Duodenal mucosa (tissue), 2 donors: ENCODE measurements around the gene NUMB.

Experiments used
- H3K27ac ChIP-seq: one replicate; pipeline ENCODE4 v1.7.0; 2013; ENCODE audit warnings: low read depth, low read length
- H3K27me3 ChIP-seq, 2 donors: one replicate each; pipeline ENCODE4 v1.7.0; 2013; ENCODE audit warnings: low read length in 2 of 2, control low read depth in 1 of 2; ENCODE audit not compliant: insufficient read depth in 2 of 2, control insufficient read depth in 1 of 2
- H3K36me3 ChIP-seq, 2 donors: one replicate each; pipeline ENCODE4 v1.7.0; 2013; ENCODE audit warnings: low read length in 2 of 2, control low read depth in 1 of 2; ENCODE audit not compliant: insufficient read depth in 2 of 2, control insufficient read depth in 1 of 2
- H3K4me1 ChIP-seq, 2 donors: one replicate each; pipeline ENCODE4 v1.7.0; 2013; ENCODE audit warnings: low read length in 2 of 2, control low read depth in 1 of 2; ENCODE audit not compliant: insufficient read depth in 2 of 2, control insufficient read depth in 1 of 2
- H3K4me3 ChIP-seq, 2 donors: one replicate each; pipeline ENCODE4 v1.7.0; 2013; ENCODE audit warnings: low read length in 2 of 2, low read depth in 1 of 2
- H3K9ac ChIP-seq, 2 donors: one replicate each; pipeline ENCODE4 v1.7.0; 2013; ENCODE audit warnings: low read length in 2 of 2, low read depth in 1 of 2
- H3K9me3 ChIP-seq, 2 donors: one replicate each; pipeline ENCODE4 v1.7.0; 2013; ENCODE audit warnings: low read length in 2 of 2, control low read depth in 1 of 2; ENCODE audit not compliant: control insufficient read depth in 1 of 2

NUMB gene

DNA sequence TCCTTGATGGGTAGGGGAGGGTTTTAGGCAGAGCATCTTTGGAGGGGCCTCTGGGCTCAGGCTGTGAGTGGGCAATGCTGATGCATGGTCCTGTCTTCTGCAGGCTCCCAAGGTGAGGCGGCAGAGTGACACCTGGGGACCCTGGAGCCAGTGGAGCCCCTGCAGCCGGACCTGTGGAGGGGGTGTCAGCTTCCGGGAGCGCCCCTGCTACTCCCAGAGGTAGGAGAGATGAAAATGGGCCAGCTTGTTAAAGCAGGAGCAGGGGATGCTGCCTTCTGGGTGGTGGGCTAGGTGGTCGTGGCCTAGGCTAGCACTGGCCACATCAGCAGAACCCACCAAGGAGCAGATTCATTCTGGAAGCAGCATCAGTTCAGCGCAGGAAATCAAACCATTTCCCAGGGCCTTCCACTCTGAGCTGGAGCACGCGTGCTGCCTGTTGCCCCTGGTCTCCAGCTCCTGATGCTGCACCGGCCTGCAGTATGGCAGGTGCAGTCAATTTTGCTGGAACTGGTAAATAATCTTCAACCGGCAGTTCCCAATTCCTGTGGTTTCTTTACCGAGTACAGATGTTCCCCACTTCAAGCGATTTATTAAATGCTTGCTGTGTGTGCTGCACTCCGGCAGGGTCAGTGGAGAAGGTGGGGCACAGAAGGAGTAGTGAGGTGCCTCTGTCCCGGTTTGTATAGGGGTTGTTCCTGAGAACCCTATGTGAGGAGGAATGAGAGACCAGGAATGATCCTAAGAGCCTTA is 213.6 kb downstream of the NUMB start:
- Histone ChIP-seq H3K36me3 (no peaks in the 10 kb centered on the region), H3K4me1 (peaks cover 0 to 4% of the 10 kb centered on the region in 2 donors), H3K9ac (no peak overlapping the region), H3K27me3 (peaks cover 0 to 5% of the 10 kb centered on the region in 2 donors), H3K4me3 (no peak overlapping the region), H3K27ac (no peak overlapping the region), H3K9me3 (no peaks in the 10 kb centered on the region)

DNA sequence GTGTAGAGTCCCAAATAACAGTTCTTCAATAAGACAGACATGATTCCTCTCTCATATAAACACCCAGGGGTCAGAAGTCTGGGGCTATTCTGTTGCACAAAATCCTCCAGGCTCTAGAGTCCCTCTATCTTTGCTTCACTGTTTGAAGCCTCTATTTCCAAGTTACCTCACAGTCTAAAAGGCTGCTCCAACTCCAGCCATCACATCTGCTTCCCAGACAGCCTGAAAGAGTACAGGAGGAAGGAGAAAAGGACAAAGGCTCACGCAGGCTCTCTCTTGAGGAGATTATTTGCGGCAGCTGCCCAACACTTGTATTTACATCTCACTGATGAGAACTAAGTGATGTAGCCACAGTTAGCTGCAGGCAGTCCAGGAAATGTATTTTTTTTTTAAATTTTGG is 214.6 kb downstream of the NUMB start:
- peaks cover 7 to 8% of the 10 kb centered on the region in 2 donors for H3K4me1 ChIP-seq

DNA sequence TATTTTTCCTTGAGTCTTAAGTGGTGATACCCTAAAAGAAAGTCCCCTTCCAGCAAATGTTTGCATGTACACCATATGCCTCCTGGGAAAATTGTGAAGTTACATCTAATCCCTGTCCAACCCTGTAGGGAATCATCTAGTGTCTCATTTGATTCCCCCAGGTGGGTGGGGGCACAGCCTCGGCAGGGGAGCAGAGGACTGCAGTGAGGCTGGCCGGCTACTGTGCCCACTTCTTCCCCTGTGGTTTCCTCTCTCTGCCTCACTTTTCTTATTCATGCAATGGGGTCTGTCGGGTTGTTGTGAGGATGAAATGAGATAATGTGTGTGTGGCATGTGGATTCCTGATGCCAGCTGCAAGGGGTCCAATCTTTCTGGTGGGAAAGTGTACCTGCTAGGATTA is 215.0 kb downstream of the NUMB start:
- H3K27ac ChIP-seq: no peak overlapping the region
- H3K36me3 ChIP-seq: no peaks in the 10 kb centered on the region
- no peaks in the 10 kb centered on the region for H3K9me3 ChIP-seq
- H3K4me1 ChIP-seq: peaks cover 10 to 11% of the 10 kb centered on the region in 2 donors
- H3K27me3 ChIP-seq: peaks cover 10 to 12% of the 10 kb centered on the region in 2 donors
- no peak overlapping the region for H3K4me3 ChIP-seq
- no peak overlapping the region for H3K9ac ChIP-seq

More for the DNA sequence above, 214.6 kb downstream of the NUMB start:
- Histone ChIP-seq H3K36me3 (no peaks in the 10 kb centered on the region), H3K9ac (no peak overlapping the region), H3K4me3 (no peak overlapping the region), H3K9me3 (no peaks in the 10 kb centered on the region), H3K27me3 (peaks cover 9% of the 10 kb centered on the region in 2 donors), H3K27ac (no peak overlapping the region)

DNA sequence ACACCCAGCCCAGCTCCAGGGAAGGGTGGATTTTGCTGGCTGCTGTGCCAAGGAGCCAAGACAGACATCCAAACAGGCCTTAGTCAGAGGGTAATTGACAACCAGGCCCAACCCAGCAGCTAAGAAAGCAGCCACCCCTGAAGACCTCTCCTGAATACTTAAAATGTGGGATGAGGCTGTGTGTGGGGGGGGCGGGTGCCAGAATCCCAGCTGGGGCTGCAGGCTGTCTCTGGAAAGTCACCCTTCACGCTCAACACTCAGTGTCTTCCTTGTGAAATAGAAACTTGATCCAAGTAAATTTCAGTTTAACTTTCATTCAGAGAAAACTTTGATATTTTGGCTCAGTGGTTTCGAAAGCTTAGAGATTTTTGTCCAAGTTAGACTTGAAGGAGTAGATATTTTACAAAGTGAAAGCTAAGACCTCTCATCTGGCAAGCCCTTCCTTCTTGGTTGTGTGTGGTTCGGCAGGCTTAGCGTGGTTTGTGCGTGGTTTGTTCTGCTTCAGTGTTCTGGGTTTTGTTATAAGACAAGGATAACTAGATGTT is 215.9 kb downstream of the NUMB start:
- H3K27ac ChIP-seq: no peak overlapping the region
- H3K9me3 ChIP-seq: no peaks in the 10 kb centered on the region
- peak overlapping the region in 1 of 2 donors; percentile 20 for H3K4me3 ChIP-seq
- H3K9ac ChIP-seq: no peak overlapping the region
- H3K4me1 ChIP-seq: peaks cover 12 to 13% of the 10 kb centered on the region in 2 donors
- peaks cover 10 to 17% of the 10 kb centered on the region in 2 donors for H3K27me3 ChIP-seq
- no peaks in the 10 kb centered on the region for H3K36me3 ChIP-seq

DNA sequence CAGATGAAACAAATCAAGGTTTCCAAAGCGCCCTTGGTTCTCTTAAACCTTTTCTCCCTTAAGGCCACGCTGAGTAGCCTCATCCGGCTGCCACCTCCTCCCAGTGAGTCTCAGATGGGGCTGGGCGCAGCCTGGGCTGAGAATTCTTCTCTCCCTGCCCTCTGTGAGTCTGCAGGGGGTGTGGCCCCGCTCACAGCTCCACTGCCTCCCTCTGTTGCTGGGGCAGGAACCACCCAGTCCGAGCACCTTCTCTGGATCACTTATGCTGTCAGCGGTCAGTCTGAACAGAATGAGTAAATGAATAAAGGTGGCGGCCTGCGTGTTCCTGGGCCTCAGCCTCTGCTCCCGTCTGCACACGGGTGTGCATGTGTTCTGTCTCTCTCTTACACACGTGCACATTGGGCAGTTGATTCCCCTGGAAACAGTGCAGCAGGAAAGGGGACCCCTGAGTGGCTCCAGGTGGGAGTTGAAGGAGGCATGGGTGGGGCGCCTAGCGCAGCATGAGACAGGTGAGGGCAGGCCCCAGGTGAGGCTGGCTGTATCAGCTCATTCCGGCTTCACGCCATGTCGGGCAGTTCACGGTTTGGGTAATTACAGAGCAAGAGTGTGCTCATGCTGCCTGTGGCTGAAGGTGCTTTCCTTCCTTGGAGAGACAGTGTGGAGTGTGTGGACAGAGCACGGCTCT is 216.7 kb downstream of the NUMB start:
- Histone ChIP-seq H3K9me3 (no peaks in the 10 kb centered on the region), H3K27me3 (peaks cover 10 to 23% of the 10 kb centered on the region in 2 donors), H3K27ac (no peak overlapping the region), H3K4me3 (no peak overlapping the region), H3K9ac (no peak overlapping the region), H3K36me3 (no peaks in the 10 kb centered on the region), H3K4me1 (peaks cover 13 to 16% of the 10 kb centered on the region in 2 donors)

DNA sequence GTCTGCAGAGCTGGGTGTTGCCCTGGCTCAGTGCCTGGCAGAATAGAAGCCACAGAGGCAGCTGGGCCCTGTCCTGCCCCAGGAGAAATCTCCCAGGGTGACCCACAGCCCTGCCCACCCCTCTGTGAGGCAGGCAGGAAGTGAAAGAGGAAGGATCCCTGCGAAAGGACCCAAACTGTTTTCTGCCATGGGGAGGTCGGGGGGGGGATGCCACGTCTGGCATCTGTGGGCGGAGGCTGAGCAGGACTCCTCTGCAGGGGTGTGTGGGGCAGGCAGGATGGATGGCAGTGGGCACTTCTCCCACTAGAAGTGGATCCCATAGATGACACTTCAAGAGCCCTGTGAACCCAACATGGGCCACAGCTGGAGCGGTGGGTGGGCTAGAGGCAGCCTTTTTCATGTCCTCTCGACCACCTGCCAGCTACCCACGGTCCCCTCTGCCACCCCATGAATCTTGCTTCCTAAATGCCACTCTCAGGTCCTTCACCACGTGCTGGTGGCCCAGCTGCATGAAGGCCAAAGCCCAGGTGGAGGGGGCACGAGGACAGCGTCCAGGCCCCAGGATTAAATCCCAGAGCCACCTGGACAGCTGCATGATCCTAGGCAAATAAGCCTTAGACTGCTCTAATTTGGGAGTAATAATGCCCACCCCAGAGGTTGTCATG is 217.4 kb downstream of the NUMB start:
- Histone ChIP-seq H3K4me3 (no peak overlapping the region), H3K36me3 (no peaks in the 10 kb centered on the region), H3K9me3 (no peaks in the 10 kb centered on the region), H3K27me3 (peaks cover 10 to 23% of the 10 kb centered on the region in 2 donors), H3K4me1 (peaks cover 16 to 19% of the 10 kb centered on the region in 2 donors), H3K9ac (no peak overlapping the region), H3K27ac (no peak overlapping the region)

DNA sequence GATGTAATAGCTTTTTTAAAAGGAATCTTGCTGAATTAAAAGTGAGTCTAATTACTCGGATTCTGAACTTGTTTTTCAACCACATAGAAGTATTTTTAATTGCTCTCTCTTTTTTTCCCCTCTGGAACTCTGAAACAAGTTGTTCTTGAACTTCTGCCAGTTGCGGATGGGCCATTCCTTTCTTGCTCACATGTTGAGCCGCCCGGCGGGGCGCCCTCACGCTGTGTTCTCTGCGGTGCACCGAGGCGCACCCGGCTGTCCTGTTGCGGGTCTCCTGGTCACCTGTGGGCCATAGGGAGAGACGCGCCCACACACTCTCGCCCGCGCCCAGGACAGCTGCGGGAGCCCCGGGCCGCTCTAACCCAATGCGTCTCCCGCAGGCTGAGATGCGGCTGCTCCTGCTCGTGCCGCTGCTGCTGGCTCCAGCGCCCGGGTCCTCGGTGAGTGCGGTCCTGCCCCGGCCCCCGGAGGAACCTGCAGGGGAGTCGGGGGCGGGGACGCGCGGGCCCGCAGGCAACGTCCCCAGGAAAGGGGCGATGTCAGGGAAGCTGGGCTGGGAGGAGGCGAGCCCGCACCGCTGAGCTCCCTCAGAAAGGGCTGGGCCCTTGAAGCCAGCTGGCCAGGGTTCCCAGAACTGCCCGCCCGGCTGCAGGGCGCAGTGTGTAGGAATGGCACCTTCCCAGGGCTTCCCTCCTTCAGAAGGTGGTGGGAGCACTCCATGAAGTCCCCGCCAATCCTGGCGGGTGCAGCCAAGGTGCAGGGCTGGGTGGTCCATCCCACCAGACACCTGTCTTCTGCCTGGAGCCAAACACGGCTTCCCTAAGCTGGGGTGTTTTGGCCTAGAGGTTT is 218.7 kb downstream of the NUMB start:
- Histone ChIP-seq H3K27ac (no peak overlapping the region), H3K9ac (no peak overlapping the region), H3K9me3 (no peaks in the 10 kb centered on the region), H3K27me3 (peaks cover 10 to 23% of the 10 kb centered on the region in 2 donors), H3K4me1 (peaks cover 28% of the 10 kb centered on the region in 2 donors), H3K36me3 (no peaks in the 10 kb centered on the region), H3K4me3 (peak overlapping the region; percentile 22 to 40)

DNA sequence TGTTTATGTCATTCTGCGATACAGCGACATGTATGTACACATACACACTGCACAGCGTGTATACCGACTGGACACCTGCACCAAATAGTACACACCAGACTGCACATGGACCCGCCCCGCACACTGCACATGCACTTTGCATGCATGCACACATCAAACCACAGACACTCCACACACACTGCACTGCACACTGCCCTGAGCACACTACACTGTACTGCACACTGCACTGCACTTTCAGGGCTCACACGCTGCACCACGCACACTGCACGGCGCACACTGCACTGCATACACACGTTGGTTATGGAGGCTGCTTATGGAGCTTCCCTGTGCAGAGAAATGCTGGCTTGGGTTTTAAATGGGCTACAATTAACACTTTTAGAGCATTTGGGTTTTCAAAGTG is 219.4 kb downstream of the NUMB start:
- Histone ChIP-seq H3K4me3 (peak overlapping the region; percentile 6 to 34), H3K36me3 (no peaks in the 10 kb centered on the region), H3K27ac (no peak overlapping the region), H3K27me3 (peaks cover 10 to 23% of the 10 kb centered on the region in 2 donors), H3K9ac (no peak overlapping the region), H3K9me3 (no peaks in the 10 kb centered on the region), H3K4me1 (peaks cover 28% of the 10 kb centered on the region in 2 donors)

DNA sequence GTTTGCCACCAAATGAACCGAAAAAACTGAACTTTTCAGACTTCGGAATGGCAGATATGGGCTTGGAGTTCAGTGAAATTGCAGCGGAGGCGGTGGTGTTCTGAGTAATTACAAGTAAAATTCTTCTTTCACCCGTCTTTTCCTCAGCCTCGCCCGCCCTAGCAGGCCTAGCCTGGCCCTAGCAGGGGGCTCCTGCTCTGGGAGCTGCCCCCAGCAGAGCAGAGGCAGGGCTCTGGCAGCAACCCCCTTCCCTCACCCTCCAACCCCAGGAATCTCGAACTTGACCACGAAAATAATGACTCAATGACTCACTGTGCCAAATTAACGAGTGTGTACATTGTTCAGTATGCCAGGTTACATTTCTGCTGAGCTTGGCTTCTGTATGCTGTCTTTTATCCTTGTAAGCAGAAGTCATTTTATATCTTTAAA is 219.9 kb downstream of the NUMB start:
- Histone ChIP-seq H3K36me3 (no peaks in the 10 kb centered on the region), H3K4me1 (peaks cover 28% of the 10 kb centered on the region in 2 donors), H3K4me3 (peak overlapping the region; percentile 58 to 60), H3K27ac (peak overlapping the region; percentile 50), H3K9me3 (no peaks in the 10 kb centered on the region), H3K9ac (peak overlapping the region in 1 of 2 donors; percentile 33), H3K27me3 (peaks cover 10 to 23% of the 10 kb centered on the region in 2 donors)
